Left kidney (tissue), 2 donors: Measurements from ENCODE around the gene BAIAP2L2. TPM values are rescaled to one million over a fixed set of nuclear protein-coding genes. Genes with fewer than 3 reads are reported as not detected.
"Not testable (repeated sequence)": the region's sequence is repeated elsewhere in the genome, so short reads cannot be mapped to it uniquely, and the experiment has no call there.

Experiments used
- DNase-seq: peaks from one replicate; pipeline ENCODE4 v3.0.0-alpha.2; 2013
- polyA plus RNA-seq: library from polyadenylated mRNA; unstranded; fragments of 120-200 nt; gene quantifications from one replicate; pipeline ENCODE4 v1.2.1, GENCODE V29; 2013; ENCODE audit not compliant: insufficient read length

BAIAP2L2 gene
- polyA plus RNA-seq, 1 donor: 8.5 TPM

DNA sequence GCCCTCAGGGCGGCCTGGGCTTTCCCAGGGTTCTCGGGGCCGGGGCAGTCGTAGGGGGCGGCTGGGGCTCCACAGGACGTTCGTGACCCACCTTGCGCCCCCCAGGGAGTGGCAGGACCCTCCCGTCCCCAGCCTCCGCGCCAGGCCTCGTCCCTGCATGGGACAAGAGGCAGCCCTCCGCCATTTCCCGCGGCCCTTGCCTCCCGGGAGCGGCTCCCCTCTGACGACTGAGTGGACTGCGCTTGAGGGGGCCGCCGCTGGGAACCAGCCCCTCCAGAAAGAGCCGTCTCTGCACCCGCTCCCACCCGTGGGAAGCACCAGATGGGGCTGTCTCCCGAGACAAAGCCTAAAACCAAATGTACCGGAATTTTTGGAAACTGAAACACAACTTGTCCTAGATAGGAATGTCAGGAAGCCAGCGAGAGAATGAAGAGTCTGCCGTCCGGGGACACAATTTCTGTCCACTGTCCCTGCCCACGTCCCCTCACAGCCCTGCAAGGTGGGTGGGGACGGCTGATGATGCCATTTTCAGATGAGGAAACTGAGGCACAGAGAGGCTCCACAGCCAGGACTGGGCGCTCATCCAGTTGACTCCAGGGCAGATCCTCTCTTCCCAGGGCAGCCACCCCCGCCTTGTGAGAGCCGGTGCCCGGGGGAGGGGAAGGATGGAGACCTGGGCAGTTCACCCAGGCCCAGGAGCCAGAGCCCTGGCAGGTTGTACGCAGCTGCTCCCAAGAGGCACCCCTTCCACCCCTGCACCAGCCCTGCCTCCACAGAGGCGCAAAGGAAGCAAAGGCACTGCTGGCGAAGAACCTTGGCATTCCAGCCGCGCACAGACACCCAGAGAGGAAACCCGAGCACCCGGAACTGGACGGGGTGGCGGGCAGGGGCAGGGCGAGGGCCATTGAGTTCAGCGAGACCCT is 71.3 kb downstream of the BAIAP2L2 start:
- no peak for DNase-seq

DNA sequence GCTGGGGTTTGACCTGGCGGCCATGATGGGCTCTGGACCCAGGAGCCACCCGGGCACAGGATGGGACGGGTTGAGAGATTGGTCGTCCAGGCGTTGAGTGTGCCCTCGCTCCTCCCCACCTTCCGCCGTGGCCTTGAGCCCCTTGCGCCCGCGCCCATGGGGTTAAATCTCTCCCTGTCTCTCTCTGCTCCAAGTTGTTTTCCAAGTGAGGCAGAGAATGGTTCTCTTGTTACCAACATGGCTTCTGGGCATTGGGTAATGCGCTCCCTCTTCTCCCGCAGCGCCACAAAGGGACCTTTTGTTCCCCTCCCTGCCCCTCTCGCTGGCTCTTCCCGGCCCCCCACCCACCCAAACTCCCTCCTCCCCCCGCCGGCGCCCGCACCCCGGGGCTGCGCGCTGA is 72.1 kb downstream of the BAIAP2L2 start:
- no peak for DNase-seq

DNA sequence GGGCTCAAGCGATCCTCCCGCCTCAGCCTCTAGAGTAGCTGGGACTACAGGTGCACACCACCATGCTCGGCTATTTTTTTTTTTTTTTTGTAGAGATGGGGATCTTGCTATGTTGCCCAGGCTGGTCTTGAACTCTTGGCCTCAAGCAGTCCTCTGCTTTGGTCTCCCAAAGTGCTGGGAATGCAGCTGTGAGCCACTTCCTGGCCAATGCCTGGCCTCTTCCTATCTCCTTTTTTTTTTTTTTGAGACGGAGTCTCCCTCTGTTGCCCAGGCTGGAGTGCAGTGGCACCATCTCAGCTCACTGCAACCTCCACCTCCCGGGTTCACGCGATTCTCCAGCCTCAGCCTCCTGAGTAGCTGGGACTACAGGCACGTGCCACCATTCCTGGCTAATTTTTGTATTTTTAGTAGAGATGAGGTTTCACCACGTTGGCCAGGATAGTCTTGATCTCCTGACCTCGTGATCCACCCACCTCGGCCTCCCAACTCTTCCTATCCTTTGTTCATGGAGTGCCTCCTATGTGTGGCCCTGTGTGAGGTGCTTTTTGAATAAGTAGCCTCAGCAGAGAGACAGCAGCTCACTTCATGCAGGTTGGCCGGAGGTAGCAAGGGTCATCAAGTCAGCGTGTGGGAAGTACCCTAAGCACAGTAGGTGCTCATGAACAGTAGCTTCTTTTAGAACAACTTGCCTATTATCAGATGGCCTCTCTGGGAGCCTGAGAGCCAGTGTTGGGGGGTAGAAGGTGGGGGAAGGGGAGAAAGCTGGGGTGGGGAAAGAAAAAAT is 72.9 kb downstream of the BAIAP2L2 start:
- DNase-seq: not testable (repeated sequence)

DNA sequence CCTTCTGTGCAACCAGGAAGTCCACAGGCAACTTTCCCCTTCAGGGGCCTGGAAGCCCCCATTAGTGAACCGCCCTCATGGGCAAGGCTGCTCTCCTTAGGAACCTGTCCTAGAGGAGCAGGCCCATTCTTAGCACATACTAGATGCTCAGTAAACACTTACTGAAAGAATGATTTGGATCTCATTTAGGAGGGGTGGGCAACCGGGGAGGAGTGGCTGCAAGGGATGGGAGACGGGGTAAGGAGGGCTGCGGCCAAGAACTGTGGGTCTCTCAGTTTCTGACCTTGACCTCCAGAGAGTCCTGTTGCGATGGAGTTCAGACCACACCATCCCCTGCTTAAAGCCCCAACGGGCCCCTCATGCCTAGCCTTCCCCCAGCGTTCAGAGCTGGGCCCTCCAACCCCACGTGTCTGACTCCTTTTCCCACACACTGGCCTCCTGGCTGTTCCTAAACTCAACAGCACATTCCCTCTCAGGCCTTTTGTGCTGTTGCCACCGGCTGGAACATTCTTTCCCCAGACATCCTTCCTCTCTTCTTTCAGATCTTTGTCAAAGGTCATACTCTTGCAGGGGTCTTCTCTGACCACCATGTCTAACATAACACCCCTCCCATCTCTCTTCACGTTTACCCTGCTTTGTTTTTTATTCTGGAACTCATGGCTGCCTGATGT is 74.0 kb downstream of the BAIAP2L2 start:
- no peak for DNase-seq

DNA sequence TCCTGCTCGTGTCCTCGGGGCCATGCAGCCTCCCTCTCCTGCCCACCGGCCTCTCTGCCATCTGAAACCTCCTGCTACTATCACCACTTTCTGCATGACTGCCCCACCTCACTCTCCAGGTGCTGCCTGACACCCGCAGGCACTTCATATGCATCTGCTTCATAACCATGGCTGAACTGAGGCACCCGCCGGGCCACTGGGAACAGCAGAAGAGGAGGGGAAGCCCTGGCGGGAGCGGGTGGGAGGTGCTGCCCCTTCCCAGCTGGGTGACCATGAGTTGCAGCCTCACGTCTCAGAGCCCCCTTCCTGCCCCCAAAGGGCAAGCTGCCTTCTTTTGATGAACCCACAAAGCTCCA is 75.0 kb downstream of the BAIAP2L2 start:
- DNase-seq: no peak

Other genes starting within 250 kb of the BAIAP2L2 start
- gene MICALL1, start 204.4 kb downstream of the BAIAP2L2 start, polyA plus RNA-seq: 26.2 TPM
- gene C22orf23, start 157.1 kb downstream of the BAIAP2L2 start, polyA plus RNA-seq: 5.9 TPM
- gene POLR2F, start 157.0 kb downstream of the BAIAP2L2 start, polyA plus RNA-seq: 61.8 TPM
- 1.3 TPM for gene SOX10, start 126.1 kb downstream of the BAIAP2L2 start, polyA plus RNA-seq
- gene PICK1, start 53.3 kb downstream of the BAIAP2L2 start, polyA plus RNA-seq: 37.2 TPM
- gene SLC16A8, start 26.5 kb downstream of the BAIAP2L2 start, polyA plus RNA-seq: 1.6 TPM
- gene PLA2G6, start 71.1 kb upstream of the BAIAP2L2 start, polyA plus RNA-seq: 50.9 TPM
- gene MAFF, start 91.3 kb upstream of the BAIAP2L2 start, polyA plus RNA-seq: 2.2 TPM
- 44.1 TPM for gene TMEM184B, start 162.3 kb upstream of the BAIAP2L2 start, polyA plus RNA-seq
- 150 TPM for gene CSNK1E, start 206.7 kb upstream of the BAIAP2L2 start, polyA plus RNA-seq